Loucy (cell line): ENCODE data around the gene NCAM1.

ENCODE experiments used
- EZH2phosphoT487 ChIP-seq: fragments of 200-600 bp; IDR thresholded peaks from 2 replicates; pipeline ENCODE4 v1.6.1; 2018; ENCODE audit warnings: antibody characterized with exemption, mild to moderate bottlenecking, moderate library complexity, borderline replicate concordance
- TF ChIP-seq, protein P1 (sequence below): fragments of 200-600 bp; sonication (generic); conservative IDR thresholded peaks from 2 replicates; pipeline ENCODE4 v1.5.1; 2014; ENCODE audit warnings: mild to moderate bottlenecking, antibody characterized with exemption, low read length

GRCh38 chr11:113270080-113270479 lies 308.9 kb downstream of the NCAM1 start:
- TF ChIP-seq, protein P1, sequence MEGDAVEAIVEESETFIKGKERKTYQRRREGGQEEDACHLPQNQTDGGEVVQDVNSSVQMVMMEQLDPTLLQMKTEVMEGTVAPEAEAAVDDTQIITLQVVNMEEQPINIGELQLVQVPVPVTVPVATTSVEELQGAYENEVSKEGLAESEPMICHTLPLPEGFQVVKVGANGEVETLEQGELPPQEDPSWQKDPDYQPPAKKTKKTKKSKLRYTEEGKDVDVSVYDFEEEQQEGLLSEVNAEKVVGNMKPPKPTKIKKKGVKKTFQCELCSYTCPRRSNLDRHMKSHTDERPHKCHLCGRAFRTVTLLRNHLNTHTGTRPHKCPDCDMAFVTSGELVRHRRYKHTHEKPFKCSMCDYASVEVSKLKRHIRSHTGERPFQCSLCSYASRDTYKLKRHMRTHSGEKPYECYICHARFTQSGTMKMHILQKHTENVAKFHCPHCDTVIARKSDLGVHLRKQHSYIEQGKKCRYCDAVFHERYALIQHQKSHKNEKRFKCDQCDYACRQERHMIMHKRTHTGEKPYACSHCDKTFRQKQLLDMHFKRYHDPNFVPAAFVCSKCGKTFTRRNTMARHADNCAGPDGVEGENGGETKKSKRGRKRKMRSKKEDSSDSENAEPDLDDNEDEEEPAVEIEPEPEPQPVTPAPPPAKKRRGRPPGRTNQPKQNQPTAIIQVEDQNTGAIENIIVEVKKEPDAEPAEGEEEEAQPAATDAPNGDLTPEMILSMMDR: no peak
- no peak for TF ChIP-seq EZH2phosphoT487
